Testis (tissue), 3 donors: Measurements from ENCODE around the gene NUMBL. TPM values are rescaled to one million over a fixed set of nuclear protein-coding genes. Genes with fewer than 3 reads are reported as not detected.

Source experiments
- DNase-seq: peaks from one replicate; pipeline ENCODE4 v3.0.0-alpha.2; 2019
- H3K27ac ChIP-seq, 2 donors: fragments of 200-600 bp; sonication (generic); one replicate each; pipeline ENCODE4 v1.5.1; 2019
- H3K27me3 ChIP-seq: fragments of 200-600 bp; sonication (generic); one replicate; pipeline ENCODE4 v1.5.1; 2019
- H3K36me3 ChIP-seq: fragments of 200-600 bp; sonication (generic); one replicate; pipeline ENCODE4 v1.5.1; 2017; ENCODE audit warnings: low read depth; ENCODE audit errors: missing control alignments
- H3K4me1 ChIP-seq: fragments of 200-600 bp; sonication (generic); one replicate; pipeline ENCODE4 v1.5.1; 2019
- H3K4me3 ChIP-seq, 2 donors: fragments of 200-600 bp; sonication (generic); one replicate each; pipeline ENCODE4 v1.5.1; 2017 to 2019
- H3K9me3 ChIP-seq: fragments of 200-600 bp; sonication (generic); one replicate; pipeline ENCODE4 v1.5.1; 2017
- CTCF ChIP-seq, 3 experiments: fragments of 450-650 bp in 2 of 3; fragments of 200-600 bp in 1 of 3; sonication (generic) in 1 of 3; IDR thresholded peaks; one replicate each; pipeline ENCODE4 v1.5.1; 2016 to 2019; ENCODE audit warnings: antibody characterized with exemption in 3 of 3, mild to moderate bottlenecking in 2 of 3, moderate library complexity in 1 of 3
- POLR2A ChIP-seq: fragments of 450-650 bp; IDR thresholded peaks from one replicate; pipeline ENCODE4 v1.6.1; 2017; ENCODE audit warnings: antibody characterized with exemption, mild to moderate bottlenecking, moderate library complexity
- whole genome bisulfite sequencing, 2 donors: methylation state at CpG; one replicate each; pipeline ENCODE4 v1.1.5; 2018; 5-methylcytosine and 5-hydroxymethylcytosine counted together
- intact Hi-C: fragments of 100-400 bp; cut with DNase I; formaldehyde crosslinking; loops from one replicate; pipeline ENCODE4 v1.15.1; 2023; ENCODE audit warnings: low total_unique reads
- polyA plus RNA-seq: library from polyadenylated mRNA; stranded (reverse); fragments of 350-450 nt; fragmentation: Illumina TruSeq; extraction: RNeasy Lipid Tissue Mini Kit (QIAGEN cat#74804); gene quantifications from one replicate; pipeline ENCODE4 v1.2.3, GENCODE V29; 2014; ENCODE audit warnings: low read depth, low replicate concordance; ENCODE audit not compliant: insufficient read depth
- total RNA-seq, 2 donors: library from RNA; depleted of rRNA; stranded (reverse); fragments of >200 nt; gene quantifications; one replicate each; pipeline ENCODE4 v1.2.3, GENCODE V29; 2016

Gene NUMBL
- total and polyA plus RNA-seq, 3 donors from 2014 or later, result 19.9 to 52.1 (median 42.7) TPM

- DNase-seq, result peak; percentile 94
- WGBS, 2 donors, result 1 to 2% methylated on average over 21 to 60 of the region's 60 CpGs
- H3K27ac ChIP-seq, result peak overlapping the region; percentile 81 to 84
- peaks cover 9% of the 10 kb centered on the region for H3K4me1 ChIP-seq
- H3K36me3 ChIP-seq, result no peaks in the 10 kb centered on the region
- H3K9me3 ChIP-seq, result no peaks in the 10 kb centered on the region
- intact Hi-C loops, result loop anchor here (5.0 to 10.0 kb wide), 3 partner anchors 54 to 482 kb away; partner anchors contain the start of genes COQ8B and ITPKC
- H3K4me3 ChIP-seq, result peak overlapping the region; percentile 51 to 79
- TF ChIP-seq POLR2A, result no peak
- TF ChIP-seq CTCF (IDR thresholded peaks at IDR 0.05), result peak; percentile 98 to 99 (median 99)
- H3K27me3 ChIP-seq, result no peaks in the 10 kb centered on the region
Measured at GRCh38 chr19:40662925-40663694, 27.3 kb downstream of the NUMBL start.

GRCh38 chr19:40661616-40662015 lies 28.8 kb downstream of the NUMBL start:
- H3K27ac ChIP-seq, result peak overlapping the region in 1 of 2 donors; percentile 84
- H3K4me3 ChIP-seq, result no peak overlapping the region
- no peak for TF ChIP-seq CTCF (IDR thresholded peaks at IDR 0.05)
- no peak for TF ChIP-seq POLR2A

GRCh38 chr19:40659566-40659965 lies 30.9 kb downstream of the NUMBL start:
- 78 to 87% methylated on average over 11 of the region's 11 CpGs for WGBS, 2 donors
- intact Hi-C loops, result no loop called here

More at GRCh38 chr19:40661616-40662015, 28.8 kb downstream of the NUMBL start:
- Histone ChIP-seq H3K4me1 (peaks cover 9% of the 10 kb centered on the region), H3K9me3 (no peaks in the 10 kb centered on the region), H3K27me3 (no peaks in the 10 kb centered on the region), H3K36me3 (no peaks in the 10 kb centered on the region)
- 44 to 60% methylated on average over 1 of the region's 1 CpG for WGBS, 2 donors
- intact Hi-C loops, result loop anchor here (5.0 to 10.0 kb wide), 3 partner anchors 56 to 483 kb away; partner anchors contain the start of genes COQ8B and ITPKC
- DNase-seq, result no peak

GRCh38 chr19:40659116-40659515 lies 31.3 kb downstream of the NUMBL start:
- no peak for TF ChIP-seq CTCF (IDR thresholded peaks at IDR 0.05)
- TF ChIP-seq POLR2A, result no peak
- 90 to 93% methylated on average over 5 of the region's 5 CpGs for WGBS, 2 donors
- H3K9me3 ChIP-seq, result no peaks in the 10 kb centered on the region
- intact Hi-C loops, result no loop called here
- DNase-seq, result no peak
- H3K4me3 ChIP-seq, result no peak overlapping the region
- H3K27me3 ChIP-seq, result no peaks in the 10 kb centered on the region
- H3K4me1 ChIP-seq, result peaks cover 9% of the 10 kb centered on the region
- no peak overlapping the region for H3K27ac ChIP-seq
- H3K36me3 ChIP-seq, result no peaks in the 10 kb centered on the region

More at GRCh38 chr19:40659566-40659965, 30.9 kb downstream of the NUMBL start:
- H3K36me3 ChIP-seq, result no peaks in the 10 kb centered on the region
- peaks cover 9% of the 10 kb centered on the region for H3K4me1 ChIP-seq
- DNase-seq, result no peak
- no peak overlapping the region for H3K27ac ChIP-seq
- TF ChIP-seq POLR2A, result no peak
- no peak for TF ChIP-seq CTCF (IDR thresholded peaks at IDR 0.05)
- H3K27me3 ChIP-seq, result no peaks in the 10 kb centered on the region
- H3K4me3 ChIP-seq, result no peak overlapping the region
- H3K9me3 ChIP-seq, result no peaks in the 10 kb centered on the region
